Muscle of back (tissue), 11 donors: ENCODE measurements around the gene ZNF512. TPM values are rescaled to one million over a fixed set of nuclear protein-coding genes. Genes with fewer than 3 reads are reported as not detected.
A peak's percentile ranks its signal among the peaks of the same experiment; 100 is the strongest.
"Not testable (repeated sequence)": the region's sequence is repeated elsewhere in the genome, so short reads cannot be mapped to it uniquely, and the experiment has no call there.

Experiments
- DNase-seq, 3 donors: peaks; one replicate each; pipeline versions ENCODE4 v3.0.0 to v3.0.0-alpha.2; 2013
- polyA plus RNA-seq, 10 donors: library from polyadenylated mRNA; unstranded; fragments of 120-200 nt; gene quantifications; one replicate each; pipeline ENCODE4 v1.2.1, GENCODE V29; 2013; ENCODE audit not compliant: insufficient read length in 10 of 10

Gene ZNF512
- polyA plus RNA-seq, 10 donors: 37.1 to 50.7 (median 42.8) TPM

DNA sequence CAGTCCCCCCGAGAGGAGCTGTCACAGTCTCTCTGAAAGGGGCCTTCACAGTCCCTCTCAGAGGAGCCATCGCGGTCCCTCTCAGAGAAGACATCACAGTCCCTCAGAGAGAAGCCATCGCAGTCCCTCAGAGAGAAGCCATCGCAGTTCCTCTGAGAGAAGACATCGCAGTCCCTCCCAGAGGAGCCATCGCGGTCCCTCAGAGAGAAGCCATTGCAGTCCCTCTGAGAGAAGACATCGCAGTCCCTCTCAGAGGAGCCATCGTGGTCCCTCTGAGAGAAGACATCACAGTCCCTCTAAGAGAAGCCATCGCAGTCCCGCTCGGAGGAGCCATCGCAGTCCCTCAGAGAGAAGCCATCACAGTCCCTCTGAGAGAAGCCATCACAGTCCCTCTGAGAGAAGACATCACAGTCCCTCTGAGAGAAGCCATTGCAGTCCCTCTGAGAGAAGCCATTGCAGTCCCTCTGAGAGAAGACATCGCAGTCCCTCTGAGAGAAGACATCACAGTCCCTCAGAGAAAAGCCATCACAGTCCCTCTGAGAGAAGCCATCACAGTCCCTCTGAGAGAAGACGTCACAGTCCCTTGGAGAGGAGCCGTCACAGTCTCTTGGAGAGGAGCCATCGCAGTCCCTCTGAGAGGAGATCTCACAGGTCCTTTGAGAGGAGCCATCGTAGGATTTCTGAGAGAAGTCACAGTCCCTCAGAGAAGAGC, 1.3 kb upstream of the ZNF512 start:
- no peak for DNase-seq

DNA sequence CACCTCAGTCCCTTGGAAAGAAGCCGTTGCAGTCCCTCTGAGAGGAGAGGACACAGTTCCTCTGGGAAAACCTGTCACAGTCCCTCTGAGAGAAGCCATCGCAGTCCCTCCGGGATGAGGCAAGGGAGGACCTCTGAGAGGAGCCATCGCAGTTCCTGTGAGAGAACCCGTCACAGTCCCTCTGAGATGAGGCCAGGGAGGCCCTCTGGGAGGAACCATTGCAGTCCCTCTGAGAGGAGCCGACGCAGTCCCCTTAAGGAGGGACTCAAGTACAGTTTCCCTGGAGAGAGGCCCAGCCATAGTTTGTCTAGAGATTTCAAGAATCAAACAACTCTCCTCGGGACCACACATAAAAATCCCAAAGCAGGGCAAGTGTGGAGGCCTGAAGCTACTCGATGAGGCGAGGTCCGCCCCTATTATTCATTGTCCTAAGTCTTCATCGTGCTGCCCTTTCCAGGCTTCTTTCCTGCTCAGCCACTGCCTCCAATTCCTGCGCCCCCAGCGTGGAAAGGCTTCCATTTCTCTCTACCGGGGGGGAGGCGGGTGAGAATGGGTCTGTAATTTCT, 630 bp upstream of the ZNF512 start:
- no peak for DNase-seq

- DNase-seq: peak in 1 of 3 donors; percentile 12
These were observed 611 bp downstream of the ZNF512 start for GRCh38 chr2:27583390-27583915.

GRCh38 chr2:27584597-27584996, 1.8 kb downstream of the ZNF512 start:
- DNase-seq: no peak

DNA sequence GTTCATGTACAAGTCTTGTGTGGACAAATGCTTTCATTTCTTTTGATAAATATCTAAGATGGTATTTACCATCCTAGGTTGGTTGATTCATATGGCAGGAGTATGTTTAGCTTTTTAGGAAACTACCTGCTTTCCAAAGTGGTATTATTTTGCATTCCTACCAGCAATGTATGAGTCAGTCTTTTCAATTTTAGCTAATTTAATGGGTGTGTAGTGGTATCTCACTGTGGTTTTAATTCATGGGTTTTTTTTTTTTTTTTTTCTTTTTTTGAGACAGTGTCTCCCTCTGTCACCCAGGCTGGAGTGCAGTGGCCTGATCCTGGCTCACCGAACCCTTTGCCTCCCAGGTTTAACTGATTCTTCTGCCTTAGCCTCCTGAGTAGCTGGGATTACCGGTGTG, 4.2 kb downstream of the ZNF512 start:
- DNase-seq: no peak

DNA sequence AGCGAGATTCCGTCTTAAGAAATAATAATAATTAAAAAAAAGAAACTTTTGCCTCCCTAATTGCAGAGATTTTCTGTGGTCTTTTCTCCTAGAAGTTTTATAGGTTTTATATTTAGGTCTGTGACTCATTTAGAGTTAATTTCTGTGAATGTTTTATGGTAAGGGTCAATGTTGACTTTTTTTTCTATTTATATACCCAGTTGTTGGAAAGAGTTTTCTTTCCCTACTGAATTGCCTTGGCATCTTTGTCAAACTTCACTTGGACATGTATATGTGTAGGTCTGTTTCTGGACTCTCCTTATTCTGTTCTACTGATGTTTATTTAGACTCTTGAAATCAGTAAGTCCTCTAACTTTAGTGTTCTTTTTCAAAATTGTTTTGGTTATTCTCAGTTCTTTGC, 5.5 kb downstream of the ZNF512 start:
- DNase-seq: no peak

DNA sequence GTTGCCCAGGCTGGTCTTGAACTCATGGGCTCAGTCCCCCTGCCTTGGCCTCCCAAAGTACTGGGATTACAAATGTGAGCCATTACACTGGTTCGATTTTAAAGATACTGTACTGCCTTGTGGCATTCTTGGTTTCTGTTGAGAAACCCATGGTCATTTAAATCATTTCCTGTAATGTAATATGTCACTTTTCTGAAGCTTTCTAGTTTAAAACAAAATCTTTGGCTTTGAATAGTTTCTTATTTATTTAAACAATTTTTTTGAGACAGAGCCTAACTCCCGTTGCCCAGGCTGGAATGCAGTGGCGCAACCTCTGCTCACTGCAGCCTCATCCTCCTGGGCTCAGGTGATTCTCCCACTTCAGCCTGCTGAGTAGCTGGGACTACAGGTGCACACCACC, 8.9 kb downstream of the ZNF512 start:
- DNase-seq: no peak

GRCh38 chr2:27593240-27593639, 10.4 kb downstream of the ZNF512 start:
- DNase-seq: no peak

DNA sequence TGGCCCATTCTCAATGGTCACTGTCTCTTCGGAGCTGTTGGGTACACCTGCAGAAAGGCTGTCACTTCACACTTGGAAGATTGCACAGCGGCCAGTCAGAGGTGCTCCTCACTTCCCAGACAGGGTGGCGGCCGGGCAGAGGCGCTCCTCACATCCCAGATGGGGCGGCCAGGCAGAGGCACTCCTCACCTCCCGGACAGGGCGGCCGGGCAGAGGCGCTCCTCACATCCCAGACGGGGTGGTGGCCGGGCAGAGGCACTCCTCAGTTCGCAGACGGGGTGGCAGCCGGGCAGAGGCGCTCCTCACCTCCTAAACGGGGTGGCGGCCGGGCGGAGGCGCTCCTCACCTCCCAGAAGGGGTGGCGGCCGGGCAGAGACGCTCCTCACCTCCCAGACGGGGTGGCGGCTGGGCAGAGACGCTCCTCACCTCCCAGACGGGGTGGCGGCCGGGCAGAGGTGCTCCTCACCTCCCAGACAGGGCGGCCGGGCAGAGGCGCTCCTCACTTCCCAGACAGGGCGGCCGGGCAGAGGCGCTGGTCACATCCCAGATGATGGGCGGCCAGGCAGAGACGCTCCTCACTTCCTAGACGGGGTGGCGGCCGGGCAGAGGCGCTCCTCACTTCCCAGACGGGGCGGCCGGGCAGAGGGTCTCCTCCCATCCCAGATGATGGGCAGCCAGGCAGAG, 11.3 kb downstream of the ZNF512 start:
- not testable (repeated sequence) for DNase-seq

- not testable (repeated sequence) for DNase-seq
These were observed 12.6 kb downstream of the ZNF512 start for GRCh38 chr2:27595412-27595811.

- DNase-seq: no peak
These were observed 13.8 kb downstream of the ZNF512 start for GRCh38 chr2:27596627-27597026.

DNA sequence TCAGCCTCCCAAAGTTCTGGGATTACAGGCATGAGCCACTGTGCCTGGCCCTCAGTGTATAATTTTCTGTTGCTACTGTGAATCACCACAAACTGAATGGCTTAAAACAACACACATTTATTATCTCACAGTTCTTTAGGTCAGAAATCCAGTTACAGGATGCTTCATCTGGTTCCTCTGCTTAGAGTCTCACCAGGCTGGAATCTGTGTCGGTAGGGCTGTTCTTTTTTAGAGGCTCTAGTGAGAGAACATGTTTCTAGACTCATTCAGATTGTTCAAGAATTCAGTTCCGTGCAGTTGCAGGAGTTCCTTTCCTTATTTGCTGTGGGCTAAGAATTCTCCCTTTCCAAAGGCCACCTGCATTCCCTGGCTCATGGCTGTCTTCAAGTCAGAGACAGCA, 23.8 kb downstream of the ZNF512 start:
- DNase-seq: no peak

DNA sequence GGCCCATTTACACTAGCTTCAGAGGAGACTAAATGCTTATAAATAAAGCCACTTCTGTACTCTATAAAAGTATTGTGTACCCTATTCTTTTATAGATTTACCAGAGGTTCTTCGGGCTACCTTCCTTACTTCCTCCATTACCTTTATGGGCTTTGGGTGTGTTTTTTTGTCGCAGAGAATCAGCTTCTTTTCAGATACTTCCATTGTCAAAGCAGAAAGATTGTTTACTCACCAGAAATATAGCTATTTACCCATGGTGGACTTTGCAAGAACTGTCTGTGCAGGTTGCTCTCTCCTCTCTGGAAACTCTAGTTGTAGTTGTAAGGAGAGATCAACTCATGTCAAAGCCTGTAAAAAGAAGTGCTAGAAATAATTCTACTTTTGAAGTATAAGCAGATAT, 31.1 kb downstream of the ZNF512 start:
- DNase-seq: no peak

- DNase-seq: no peak
These were observed 32.5 kb downstream of the ZNF512 start for GRCh38 chr2:27615316-27615715.

DNA sequence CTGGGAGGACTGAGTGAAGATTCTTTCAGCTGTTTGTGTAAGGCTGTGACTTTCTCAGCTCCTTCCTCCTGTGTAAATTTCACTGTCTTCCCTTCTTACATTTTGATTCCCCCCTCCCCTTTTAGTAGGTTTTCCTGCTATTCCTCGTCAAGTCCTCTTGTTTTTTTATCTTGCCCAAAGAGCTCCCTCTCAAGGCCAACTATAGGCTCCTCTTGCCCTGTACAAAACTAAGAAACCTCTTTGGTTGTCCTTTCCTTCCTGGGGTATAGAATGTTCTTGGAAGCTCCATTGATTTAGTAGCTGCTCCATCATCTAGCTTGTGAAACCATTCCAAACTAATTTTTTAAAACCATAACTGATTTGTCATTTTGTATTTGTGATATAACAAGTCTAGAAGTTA, 38.7 kb downstream of the ZNF512 start:
- no peak for DNase-seq

- peak in 1 of 3 donors; percentile 92 for DNase-seq
These were observed 40.1 kb downstream of the ZNF512 start for GRCh38 chr2:27622921-27623384.

- no peak for DNase-seq
These were observed 42.1 kb downstream of the ZNF512 start for GRCh38 chr2:27624943-27625342.

- not testable (repeated sequence) for DNase-seq
These were observed 43.5 kb downstream of the ZNF512 start for GRCh38 chr2:27626323-27626722.

DNA sequence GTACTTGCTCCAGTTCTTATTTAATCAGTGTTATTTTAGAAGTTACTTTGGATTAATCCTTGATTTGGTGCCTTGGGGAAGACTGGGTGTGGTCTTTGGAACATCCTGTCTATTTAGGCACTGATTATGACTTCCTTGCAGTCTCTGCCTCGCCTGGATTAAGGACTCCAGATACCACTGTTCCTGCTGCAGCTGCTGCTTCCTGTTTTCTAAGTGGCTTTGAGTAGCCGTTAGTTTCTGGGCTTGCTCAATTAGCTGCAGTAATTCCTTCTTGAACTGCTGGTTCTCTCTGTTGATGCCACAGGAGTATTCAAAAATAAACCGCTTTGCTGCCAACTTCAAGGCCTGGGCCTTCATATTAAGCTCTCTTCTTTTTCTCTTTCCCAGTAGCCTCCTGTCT, 44.1 kb downstream of the ZNF512 start:
- DNase-seq: not testable (repeated sequence)

GRCh38 chr2:27627963-27628766, 45.3 kb downstream of the ZNF512 start:
- peak in 2 of 3 donors; percentile 7 to 76 for DNase-seq

GRCh38 chr2:27628767-27629709, 46.2 kb downstream of the ZNF512 start, which contains the start of the genes CCDC121 and GPN1:
Gene CCDC121, minus strand, starts transcription at chr2:27629012. Its CDS starts 1,213 bp downstream, at chr2:27627799.
Gene GPN1, plus strand, starts transcription at chr2:27629050. Its CDS starts 9 bp downstream, at chr2:27629059.
- DNase-seq: peak; percentile 84 to 94 (median 87)
